Mammary epithelial cell (primary cell): ENCODE data around the gene GRM8.

Source experiments
- EZH2 ChIP-seq: IDR thresholded peaks from 2 replicates; pipeline ENCODE4 v1.6.1; 2012; ENCODE audit warnings: low read length, inconsistent platforms, borderline replicate concordance
- TF ChIP-seq, protein P1 (sequence below), 2 donors: IDR thresholded peaks in 1 of 2; conservative IDR thresholded peaks in 1 of 2; 2 replicates each; pipeline ENCODE4 v1.5.1; 2011 to 2012; ENCODE audit warnings: inconsistent platforms in 2 of 2, low read length in 2 of 2, mild to moderate bottlenecking in 2 of 2, control low read depth in 1 of 2, low read depth in 1 of 2; ENCODE audit not compliant: insufficient read depth in 1 of 2; ENCODE audit errors: extremely low read depth in 1 of 2

DNA sequence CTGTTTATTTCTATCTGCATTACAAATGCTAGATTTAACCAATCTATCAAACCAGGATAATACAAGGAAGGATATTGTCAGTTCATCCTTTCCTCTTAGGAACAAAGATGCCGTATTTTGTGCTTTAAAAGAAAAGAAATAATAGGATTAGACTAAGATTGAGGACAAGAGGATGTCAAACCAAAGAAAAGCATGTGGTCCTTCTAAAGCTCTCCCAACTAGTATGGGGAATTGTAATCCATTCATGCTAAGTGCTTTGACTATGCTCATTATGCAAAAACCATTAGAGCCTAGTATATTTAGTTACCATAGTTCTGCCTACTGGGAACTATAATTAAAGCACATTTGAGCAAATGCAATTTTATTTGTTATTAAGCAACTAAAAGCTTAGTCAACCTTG, 280.2 kb downstream of the GRM8 start:
- no peak for TF ChIP-seq EZH2
- TF ChIP-seq, protein P1, sequence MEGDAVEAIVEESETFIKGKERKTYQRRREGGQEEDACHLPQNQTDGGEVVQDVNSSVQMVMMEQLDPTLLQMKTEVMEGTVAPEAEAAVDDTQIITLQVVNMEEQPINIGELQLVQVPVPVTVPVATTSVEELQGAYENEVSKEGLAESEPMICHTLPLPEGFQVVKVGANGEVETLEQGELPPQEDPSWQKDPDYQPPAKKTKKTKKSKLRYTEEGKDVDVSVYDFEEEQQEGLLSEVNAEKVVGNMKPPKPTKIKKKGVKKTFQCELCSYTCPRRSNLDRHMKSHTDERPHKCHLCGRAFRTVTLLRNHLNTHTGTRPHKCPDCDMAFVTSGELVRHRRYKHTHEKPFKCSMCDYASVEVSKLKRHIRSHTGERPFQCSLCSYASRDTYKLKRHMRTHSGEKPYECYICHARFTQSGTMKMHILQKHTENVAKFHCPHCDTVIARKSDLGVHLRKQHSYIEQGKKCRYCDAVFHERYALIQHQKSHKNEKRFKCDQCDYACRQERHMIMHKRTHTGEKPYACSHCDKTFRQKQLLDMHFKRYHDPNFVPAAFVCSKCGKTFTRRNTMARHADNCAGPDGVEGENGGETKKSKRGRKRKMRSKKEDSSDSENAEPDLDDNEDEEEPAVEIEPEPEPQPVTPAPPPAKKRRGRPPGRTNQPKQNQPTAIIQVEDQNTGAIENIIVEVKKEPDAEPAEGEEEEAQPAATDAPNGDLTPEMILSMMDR (conservative IDR thresholded peaks at IDR 0.05 in 1 of 2, IDR thresholded peaks at IDR 0.05 in 1 of 2; ENCODE audit: extremely low read depth in 1 of 2, insufficient read depth in 1 of 2, low read depth in 1 of 2, low read length in 2 of 2), result no peak
